ENCODE results near the gene SEPHS1. TPM values are rescaled to one million over a fixed set of nuclear protein-coding genes. Genes with fewer than 3 reads are reported as not detected.
"Not testable (repeated sequence)": the region's sequence is repeated elsewhere in the genome, so short reads cannot be mapped to it uniquely, and the experiment has no call there.

SEPHS1 gene
- total RNA-seq, 1 experiment from 2014 or later, result 111 TPM

DNA sequence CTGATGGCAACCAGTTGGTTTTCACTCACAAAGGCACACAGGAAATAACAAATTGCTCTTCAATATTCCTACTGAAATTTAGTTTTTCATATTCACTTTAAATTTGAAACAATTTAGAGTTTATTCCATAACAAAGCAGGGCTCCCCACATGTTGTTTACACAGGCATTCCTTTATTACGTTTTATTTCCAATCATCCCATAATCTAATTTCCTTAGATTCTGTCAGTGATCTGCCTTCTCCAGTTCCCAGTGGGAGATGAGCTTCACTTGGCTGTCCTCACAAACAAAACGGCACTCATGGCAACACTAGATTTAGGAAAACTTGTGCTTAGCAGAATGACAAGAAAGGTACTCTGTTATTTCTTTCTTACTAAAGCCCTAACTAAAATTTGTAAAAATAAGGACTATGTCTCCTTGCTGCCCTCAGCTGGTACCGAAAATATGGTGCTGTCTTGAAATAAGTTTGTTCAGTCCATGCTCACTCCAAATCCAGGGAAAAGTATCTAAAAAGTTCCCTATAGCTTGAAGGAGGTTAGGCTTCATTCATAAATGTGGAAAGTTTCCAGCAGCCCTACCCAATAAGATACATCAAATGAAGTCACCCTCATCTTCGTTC lies 71.2 kb downstream of the SEPHS1 start:
- Histone ChIP-seq H3K36me3 (ENCODE audit: insufficient read depth, low read length, poor library complexity, severe bottlenecking) (no peaks in the 10 kb centered on the region), H3K4me1 (ENCODE audit: insufficient read depth, low read length, poor library complexity, severe bottlenecking) (no peaks in the 10 kb centered on the region), H3K9me3 (ENCODE audit: low read depth, low read length, poor library complexity, severe bottlenecking) (no peaks in the 10 kb centered on the region), H3K27ac (ENCODE audit: low read depth, low read length, poor library complexity, severe bottlenecking) (no peak overlapping the region), H3K27me3 (replicated peaks; ENCODE audit: insufficient read depth, low read depth, low read length, poor library complexity) (no peaks in the 10 kb centered on the region), H3K4me3 (ENCODE audit: low read depth, low read length, poor library complexity, severe bottlenecking) (no peak overlapping the region)
- no TSS peak for BruUV-seq (replicated peaks)
- peak; percentile 35 for DNase-seq (ENCODE audit: low spot score)
- ChIA-PET POLR2A (ENCODE audit: low non-redundant PET) (no interaction called here), CTCF (interaction anchor here (0.7 kb wide), 1 partner anchor 71 kb away, joined by 4 read pairs; no protein-coding TSS in a partner anchor)
- intact Hi-C loops (cut with micrococcal nuclease; ENCODE audit: unreplicated experiment), result no loop called here
- TF ChIP-seq EZH2 (IDR thresholded peaks at IDR 0.05; ENCODE audit: borderline replicate concordance, low read depth, low read length, poor library complexity, severe bottlenecking), result no peak
- TF ChIP-seq, protein P1, sequence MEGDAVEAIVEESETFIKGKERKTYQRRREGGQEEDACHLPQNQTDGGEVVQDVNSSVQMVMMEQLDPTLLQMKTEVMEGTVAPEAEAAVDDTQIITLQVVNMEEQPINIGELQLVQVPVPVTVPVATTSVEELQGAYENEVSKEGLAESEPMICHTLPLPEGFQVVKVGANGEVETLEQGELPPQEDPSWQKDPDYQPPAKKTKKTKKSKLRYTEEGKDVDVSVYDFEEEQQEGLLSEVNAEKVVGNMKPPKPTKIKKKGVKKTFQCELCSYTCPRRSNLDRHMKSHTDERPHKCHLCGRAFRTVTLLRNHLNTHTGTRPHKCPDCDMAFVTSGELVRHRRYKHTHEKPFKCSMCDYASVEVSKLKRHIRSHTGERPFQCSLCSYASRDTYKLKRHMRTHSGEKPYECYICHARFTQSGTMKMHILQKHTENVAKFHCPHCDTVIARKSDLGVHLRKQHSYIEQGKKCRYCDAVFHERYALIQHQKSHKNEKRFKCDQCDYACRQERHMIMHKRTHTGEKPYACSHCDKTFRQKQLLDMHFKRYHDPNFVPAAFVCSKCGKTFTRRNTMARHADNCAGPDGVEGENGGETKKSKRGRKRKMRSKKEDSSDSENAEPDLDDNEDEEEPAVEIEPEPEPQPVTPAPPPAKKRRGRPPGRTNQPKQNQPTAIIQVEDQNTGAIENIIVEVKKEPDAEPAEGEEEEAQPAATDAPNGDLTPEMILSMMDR (conservative IDR thresholded peaks at IDR 0.05; ENCODE audit: low read depth, low read length), result peak; percentile 31; the same call in 1 of the 2 replicates

DNA sequence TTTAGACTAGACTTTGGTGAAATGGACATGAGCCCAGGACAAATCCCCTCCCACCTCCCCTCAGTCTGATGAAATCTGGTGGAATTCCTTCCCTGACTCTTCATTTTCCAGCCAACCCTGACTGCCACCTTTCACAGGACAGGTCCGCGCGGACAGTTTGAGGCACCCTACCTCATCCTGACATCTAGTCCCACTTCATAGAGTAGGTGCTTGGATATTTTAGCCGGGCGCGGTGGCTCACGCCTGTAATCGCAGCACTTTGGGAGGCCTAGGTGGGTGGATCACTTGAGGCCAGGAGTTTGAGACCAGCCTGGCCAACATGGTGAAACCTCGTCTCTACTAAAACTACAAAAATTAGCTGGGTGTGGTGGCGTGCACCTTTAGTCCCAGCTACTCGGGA lies 71.9 kb downstream of the SEPHS1 start:
- H3K4me3 ChIP-seq (ENCODE audit: low read depth, low read length, poor library complexity, severe bottlenecking); intact Hi-C loops (cut with micrococcal nuclease; ENCODE audit: unreplicated experiment); H3K4me1 ChIP-seq (ENCODE audit: insufficient read depth, low read length, poor library complexity, severe bottlenecking); BruUV-seq (replicated peaks); H3K9me3 ChIP-seq (ENCODE audit: low read depth, low read length, poor library complexity, severe bottlenecking); H3K27me3 ChIP-seq (replicated peaks; ENCODE audit: insufficient read depth, low read depth, low read length, poor library complexity); H3K36me3 ChIP-seq (ENCODE audit: insufficient read depth, low read length, poor library complexity, severe bottlenecking); DNase-seq (ENCODE audit: low spot score); POLR2A ChIA-PET (ENCODE audit: low non-redundant PET); H3K27ac ChIP-seq (ENCODE audit: low read depth, low read length, poor library complexity, severe bottlenecking); CTCF ChIA-PET: not testable (repeated sequence)

DNA sequence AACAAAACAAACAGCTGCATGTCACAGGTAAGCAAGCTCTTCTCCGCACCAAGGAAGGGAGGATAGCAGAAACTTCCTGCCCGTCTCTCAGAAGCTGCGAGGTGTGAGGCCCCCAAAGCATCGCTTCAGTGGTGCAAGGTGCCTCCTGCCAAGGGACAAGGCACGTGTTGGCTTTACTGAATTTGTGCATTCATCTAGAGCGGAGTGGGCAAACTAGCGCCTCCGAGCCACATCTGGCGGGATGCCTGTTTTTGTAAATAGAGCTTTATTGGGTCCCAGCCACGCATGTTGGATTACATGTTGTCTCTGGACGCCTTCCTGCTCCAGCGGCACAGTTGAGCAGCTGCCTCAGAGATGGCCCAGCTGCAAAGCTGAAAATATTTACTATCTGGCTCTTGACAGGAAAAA lies 75.9 kb downstream of the SEPHS1 start:
- Histone ChIP-seq H3K4me1 (ENCODE audit: insufficient read depth, low read length, poor library complexity, severe bottlenecking) (no peaks in the 10 kb centered on the region), H3K4me3 (ENCODE audit: low read depth, low read length, poor library complexity, severe bottlenecking) (no peak overlapping the region), H3K9me3 (ENCODE audit: low read depth, low read length, poor library complexity, severe bottlenecking) (no peaks in the 10 kb centered on the region), H3K36me3 (ENCODE audit: insufficient read depth, low read length, poor library complexity, severe bottlenecking) (no peaks in the 10 kb centered on the region), H3K27me3 (replicated peaks; ENCODE audit: insufficient read depth, low read depth, low read length, poor library complexity) (no peaks in the 10 kb centered on the region), H3K27ac (ENCODE audit: low read depth, low read length, poor library complexity, severe bottlenecking) (no peak overlapping the region)
- ChIA-PET CTCF (no interaction called here), POLR2A (ENCODE audit: low non-redundant PET) (no interaction called here)
- DNase-seq (ENCODE audit: low spot score), result peak; percentile 23
- TF ChIP-seq, protein P1 (conservative IDR thresholded peaks at IDR 0.05; ENCODE audit: low read depth, low read length), result no peak
- no peak for TF ChIP-seq EZH2 (IDR thresholded peaks at IDR 0.05; ENCODE audit: borderline replicate concordance, low read depth, low read length, poor library complexity, severe bottlenecking)
- no TSS peak for BruUV-seq (replicated peaks)
- intact Hi-C loops (cut with micrococcal nuclease; ENCODE audit: unreplicated experiment), result no loop called here

DNA sequence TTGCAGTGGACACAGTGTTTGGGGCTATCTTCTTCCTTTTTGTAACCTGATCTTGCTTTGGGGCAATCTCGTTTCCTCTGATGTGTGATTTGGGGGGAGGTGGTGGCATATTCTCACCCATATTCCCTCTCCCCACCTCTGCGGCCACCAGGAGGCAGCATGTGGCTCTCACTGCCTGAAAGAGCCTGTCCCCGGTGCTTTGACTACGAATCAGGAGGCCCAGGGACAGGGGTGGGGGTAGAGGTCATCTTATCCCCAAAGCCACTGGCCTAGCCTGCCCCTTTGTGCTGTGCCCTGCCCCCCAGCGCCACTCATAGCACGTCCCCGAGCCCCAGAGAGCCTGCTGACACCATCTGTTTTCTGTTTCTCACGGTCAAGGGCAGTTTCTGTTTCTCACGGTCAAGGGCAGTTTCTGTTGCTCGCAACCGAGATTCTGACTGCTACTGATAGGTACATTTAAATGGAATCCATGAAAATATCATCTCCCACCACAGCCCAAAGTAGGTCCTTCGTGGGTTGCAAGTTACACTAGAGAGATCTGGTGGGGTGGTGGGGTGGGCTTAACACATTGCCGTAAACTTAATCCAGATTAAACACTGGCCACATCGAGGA lies 76.4 kb downstream of the SEPHS1 start:
- no TSS peak for BruUV-seq (replicated peaks)
- intact Hi-C loops (cut with micrococcal nuclease; ENCODE audit: unreplicated experiment), result no loop called here

More for the DNA sequence above, 76.4 kb downstream of the SEPHS1 start:
- TF ChIP-seq EZH2 (IDR thresholded peaks at IDR 0.05; ENCODE audit: borderline replicate concordance, low read depth, low read length, poor library complexity, severe bottlenecking), result no peak
- TF ChIP-seq, protein P1 (conservative IDR thresholded peaks at IDR 0.05; ENCODE audit: low read depth, low read length), result peak; percentile 62
- CTCF ChIA-PET, result no interaction called here
- no peaks in the 10 kb centered on the region for H3K9me3 ChIP-seq (ENCODE audit: low read depth, low read length, poor library complexity, severe bottlenecking)
- peak; percentile 41 for DNase-seq (ENCODE audit: low spot score)
- no peak overlapping the region for H3K4me3 ChIP-seq (ENCODE audit: low read depth, low read length, poor library complexity, severe bottlenecking)
- H3K36me3 ChIP-seq (ENCODE audit: insufficient read depth, low read length, poor library complexity, severe bottlenecking), result no peaks in the 10 kb centered on the region
- no peaks in the 10 kb centered on the region for H3K4me1 ChIP-seq (ENCODE audit: insufficient read depth, low read length, poor library complexity, severe bottlenecking)
- no peak overlapping the region for H3K27ac ChIP-seq (ENCODE audit: low read depth, low read length, poor library complexity, severe bottlenecking)
- POLR2A ChIA-PET (ENCODE audit: low non-redundant PET), result no interaction called here
- H3K27me3 ChIP-seq (replicated peaks; ENCODE audit: insufficient read depth, low read depth, low read length, poor library complexity), result no peaks in the 10 kb centered on the region
